Thyroid gland (tissue), 4 donors: Measurements from ENCODE around the gene GIGYF1.

ENCODE experiments used
- CTCF ChIP-seq, 6 experiments: fragments of 200-600 bp in 3 of 6; fragments of 450-650 bp in 3 of 6; sonication (generic) in 3 of 6; IDR thresholded peaks; one replicate each; pipeline ENCODE4 v1.5.1; 2016 to 2019; ENCODE audit warnings: antibody characterized with exemption in 6 of 6, mild to moderate bottlenecking in 2 of 6, inconsistent platforms in 1 of 6, moderate library complexity in 1 of 6
- POLR2A ChIP-seq, 2 donors: fragments of 450-650 bp; IDR thresholded peaks; one replicate each; pipeline ENCODE4 v1.6.1; 2017; ENCODE audit warnings: antibody characterized with exemption in 2 of 2, mild to moderate bottlenecking in 2 of 2, moderate library complexity in 1 of 2

GRCh38 chr7:100686201-100686821 is 7.7 kb downstream of the GIGYF1 start:
- TF ChIP-seq POLR2A (IDR thresholded peaks at IDR 0.05) (no peak), CTCF (IDR thresholded peaks at IDR 0.05) (no peak)
